NCI-H1694 treated with DMSO at 0.1 percent for 48 hours (cell line): ENCODE data around the gene REM2.

Experiments
- DNase-seq: peaks from one replicate; lab custom pipeline; 2025; lab: John Stamatoyannopoulos, UW

REM2 gene

DNA sequence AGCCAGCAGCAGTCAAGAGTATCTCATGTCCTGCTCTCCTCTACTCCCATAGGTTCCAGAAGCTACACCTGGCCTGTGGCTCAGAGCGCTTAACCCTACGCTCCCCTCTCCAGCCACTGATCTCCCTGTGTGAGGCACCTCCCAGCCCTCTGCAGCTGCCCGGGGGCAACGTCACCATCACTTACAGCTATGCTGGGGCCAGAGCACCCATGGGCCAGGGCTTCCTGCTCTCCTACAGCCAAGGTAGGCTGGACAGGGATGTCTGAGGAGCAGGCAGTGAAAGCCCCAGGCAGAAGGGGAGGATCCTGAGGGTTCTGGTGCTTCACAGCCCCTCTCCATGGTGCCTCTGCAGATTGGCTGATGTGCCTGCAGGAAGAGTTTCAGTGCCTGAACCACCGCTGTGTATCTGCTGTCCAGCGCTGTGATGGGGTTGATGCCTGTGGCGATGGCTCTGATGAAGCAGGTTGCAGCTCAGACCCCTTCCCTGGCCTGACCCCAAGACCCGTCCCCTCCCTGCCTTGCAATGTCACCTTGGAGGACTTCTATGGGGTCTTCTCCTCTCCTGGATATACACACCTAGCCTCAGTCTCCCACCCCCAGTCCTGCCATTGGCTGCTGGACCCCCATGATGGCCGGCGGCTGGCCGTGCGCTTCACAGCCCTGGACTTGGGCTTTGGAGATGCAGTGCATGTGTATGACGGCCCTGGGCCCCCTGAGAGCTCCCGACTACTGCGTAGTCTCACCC is 7.8 kb upstream of the REM2 start:
- DNase-seq = no peak

- DNase-seq = no peak
Observed at GRCh38 chr14:22875748-22876319, 7.2 kb upstream of the REM2 start.

GRCh38 chr14:22877000-22877501 is 6.0 kb upstream of the REM2 start:
- DNase-seq = no peak

GRCh38 chr14:22878271-22879246 is 4.5 kb upstream of the REM2 start:
- DNase-seq = no peak

GRCh38 chr14:22882064-22882463 is 958 bp upstream of the REM2 start:
- no peak for DNase-seq

GRCh38 chr14:22882529-22883172 is 371 bp upstream of the REM2 start:
- peak; percentile 83 for DNase-seq

DNA sequence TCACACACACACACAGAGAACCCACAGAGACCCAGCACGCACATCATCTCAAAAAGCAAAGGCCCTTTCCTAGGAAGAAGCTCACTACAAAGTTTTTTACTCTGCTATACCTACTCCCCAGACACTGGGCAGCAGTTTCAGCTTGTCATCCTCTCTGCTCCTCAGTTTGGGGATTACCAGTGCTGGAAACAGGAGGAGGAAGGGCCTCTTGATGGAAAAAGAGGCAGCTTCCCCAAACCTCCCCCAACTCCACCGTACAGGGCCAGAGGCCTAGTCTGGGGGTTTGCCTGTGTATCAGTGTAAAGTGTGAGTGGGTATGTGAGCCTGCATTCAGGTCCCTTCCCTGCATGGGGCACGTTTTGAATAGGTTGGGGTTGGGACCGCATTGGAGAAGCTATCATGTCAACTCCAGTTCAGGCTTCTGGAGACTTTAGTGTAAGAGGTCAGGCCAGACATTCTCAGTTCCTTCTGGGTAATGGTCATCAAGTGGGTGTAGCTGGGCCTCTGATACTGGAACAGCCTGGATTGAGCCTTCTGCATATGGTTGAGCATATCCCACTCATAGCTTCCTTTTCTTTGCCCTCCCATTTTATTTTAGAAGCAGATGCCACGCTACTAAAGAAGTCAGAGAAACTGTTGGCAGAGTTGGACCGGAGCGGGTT is 1.2 kb downstream of the REM2 start:
- DNase-seq = no peak

- no peak for DNase-seq
Observed at GRCh38 chr14:22884738-22885523, 1.9 kb downstream of the REM2 start.

DNA sequence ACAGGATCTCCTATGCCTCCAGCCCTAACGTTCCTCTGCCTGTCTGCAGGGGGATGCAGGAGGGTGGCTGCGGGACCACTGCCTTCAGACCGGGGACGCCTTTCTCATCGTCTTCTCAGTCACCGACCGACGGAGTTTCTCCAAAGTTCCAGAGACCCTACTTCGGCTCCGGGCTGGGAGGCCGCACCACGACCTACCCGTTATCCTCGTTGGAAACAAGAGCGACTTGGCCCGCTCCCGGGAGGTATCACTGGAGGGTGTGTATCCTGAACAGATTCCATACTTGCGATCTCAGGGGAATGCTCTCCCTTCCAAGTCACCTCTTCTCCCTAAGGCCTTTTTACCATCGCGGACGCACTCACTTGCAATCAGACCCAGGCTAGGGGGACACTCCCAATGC is 3.0 kb downstream of the REM2 start:
- no peak for DNase-seq

DNA sequence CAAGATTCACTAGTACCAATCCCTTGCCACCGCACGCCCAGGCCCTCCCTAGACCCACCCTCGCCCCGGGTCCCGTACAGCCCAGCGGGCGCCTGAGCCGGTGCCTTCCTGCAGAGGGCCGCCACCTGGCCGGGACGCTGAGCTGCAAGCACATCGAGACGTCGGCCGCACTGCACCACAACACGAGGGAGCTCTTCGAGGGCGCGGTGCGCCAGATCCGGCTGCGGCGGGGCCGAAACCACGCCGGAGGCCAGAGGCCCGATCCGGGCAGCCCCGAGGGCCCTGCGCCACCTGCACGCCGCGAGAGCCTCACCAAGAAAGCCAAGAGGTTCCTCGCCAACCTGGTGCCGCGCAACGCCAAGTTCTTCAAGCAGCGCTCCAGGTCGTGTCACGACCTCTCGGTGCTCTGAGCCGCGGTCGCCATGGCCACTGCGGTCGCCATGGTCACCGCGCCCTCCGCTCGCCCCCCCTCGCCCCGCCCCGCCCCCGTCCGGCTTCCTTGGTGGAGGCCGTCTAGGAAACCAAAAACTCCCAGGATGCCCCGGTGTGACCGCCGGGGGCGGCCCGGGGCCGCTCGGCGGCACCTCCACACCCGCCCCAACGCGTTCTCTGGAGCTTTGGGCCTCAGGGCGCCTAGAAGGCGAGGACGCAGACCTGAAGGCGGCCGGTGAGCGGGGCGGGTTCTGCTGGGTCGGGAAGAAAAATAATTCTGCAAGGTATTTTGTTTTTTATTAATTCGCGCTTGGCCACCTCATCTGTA is 3.7 kb downstream of the REM2 start:
- no peak for DNase-seq

DNA sequence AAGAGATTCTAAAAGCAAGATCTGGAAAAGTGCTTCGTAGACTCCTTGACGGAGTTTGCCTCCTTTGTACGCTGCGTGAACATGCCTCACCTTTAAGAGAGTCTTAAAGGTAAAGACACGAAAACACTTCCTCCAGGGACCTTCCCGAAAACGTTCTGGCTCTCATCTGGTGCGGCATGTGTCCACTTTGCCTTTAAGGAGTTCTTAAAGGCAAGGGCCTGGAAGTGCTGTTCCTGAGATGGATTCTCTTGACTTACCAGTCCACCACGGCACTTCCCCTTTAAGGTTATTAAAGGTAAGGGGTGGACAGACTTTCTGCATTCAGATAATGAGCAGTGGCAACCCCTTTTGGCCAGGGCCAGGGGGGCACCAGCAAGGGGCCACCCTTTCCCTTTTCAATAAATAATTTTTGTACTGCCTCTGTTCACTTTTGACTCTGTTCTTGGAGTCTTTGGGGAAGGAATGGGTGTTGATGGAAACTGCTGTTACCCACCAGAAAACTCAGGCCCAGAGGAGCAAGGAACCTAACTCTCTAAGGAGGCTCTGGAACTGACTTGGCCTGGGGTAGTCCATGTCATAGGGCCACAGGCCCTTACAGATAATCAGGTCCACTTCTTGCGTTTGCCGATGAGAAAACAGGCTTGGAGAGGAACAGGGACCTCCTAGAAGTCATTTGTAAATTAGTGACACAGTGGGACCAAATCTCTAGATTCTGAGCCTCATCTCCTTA is 4.4 kb downstream of the REM2 start:
- DNase-seq = no peak

DNA sequence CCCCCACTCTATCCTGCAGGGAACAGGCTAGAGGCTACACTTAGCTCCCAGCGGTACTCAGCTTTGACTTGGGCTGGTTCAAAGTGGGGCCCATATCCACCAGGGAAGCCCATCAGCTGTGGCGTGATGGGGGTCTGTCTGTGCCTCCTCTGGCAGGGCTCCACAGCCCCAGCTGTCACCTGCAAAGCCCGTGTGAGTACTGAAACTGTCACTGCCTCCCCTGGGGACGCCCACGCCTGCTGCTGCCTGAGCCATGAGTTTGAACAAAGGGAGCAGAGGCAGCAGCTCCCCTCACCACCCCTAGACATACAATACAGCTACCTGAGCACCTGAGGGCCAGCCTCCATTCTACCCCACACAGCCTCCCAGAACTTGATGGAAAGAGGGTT is 5.0 kb downstream of the REM2 start:
- DNase-seq = peak; percentile 81

DNA sequence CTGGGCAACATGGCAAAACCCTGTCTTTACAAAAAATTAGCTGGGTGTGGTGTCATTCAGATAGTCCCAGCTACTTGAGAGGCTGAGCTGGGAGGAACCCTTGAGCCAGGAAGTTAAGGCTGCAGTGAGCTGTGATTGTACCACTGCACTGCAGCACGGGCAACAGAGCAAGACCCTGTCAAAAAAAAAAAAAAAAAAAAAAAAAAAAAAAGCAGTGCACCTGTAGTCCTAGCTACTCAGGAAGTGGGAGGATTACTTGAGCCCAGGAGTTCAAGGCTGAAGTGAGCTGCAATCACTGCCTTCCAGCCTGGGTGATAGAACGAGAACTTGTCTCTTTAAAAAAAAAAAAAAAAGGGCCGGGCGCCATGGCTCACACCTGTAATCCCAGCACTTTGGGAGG is 5.6 kb downstream of the REM2 start:
- no peak for DNase-seq

GRCh38 chr14:22890416-22890815 is 7.4 kb downstream of the REM2 start:
- DNase-seq = peak; percentile 73

GRCh38 chr14:22892488-22892887 is 9.5 kb downstream of the REM2 start:
- peak; percentile 26 for DNase-seq

DNA sequence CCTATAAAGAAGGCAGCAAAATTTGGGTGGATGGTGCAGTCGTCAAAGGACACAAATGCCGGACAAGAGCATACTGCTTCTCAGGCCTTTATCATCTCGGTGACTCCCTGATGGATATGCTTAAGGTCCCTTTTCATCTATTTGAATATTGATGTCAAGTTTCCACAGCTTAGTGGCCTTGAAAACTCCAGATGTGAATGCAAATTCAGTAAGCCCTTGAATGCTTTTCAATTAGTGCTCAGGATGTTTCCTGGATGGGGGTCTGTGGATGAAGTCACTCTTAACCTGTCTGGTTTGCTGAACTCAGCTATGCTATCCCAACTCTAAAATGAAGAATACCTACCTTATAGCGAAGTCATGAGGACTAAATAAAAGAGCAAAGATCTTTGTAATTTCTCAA is 10.7 kb downstream of the REM2 start:
- DNase-seq = no peak

GRCh38 chr14:22895402-22895801 is 12.4 kb downstream of the REM2 start:
- DNase-seq = no peak

DNA sequence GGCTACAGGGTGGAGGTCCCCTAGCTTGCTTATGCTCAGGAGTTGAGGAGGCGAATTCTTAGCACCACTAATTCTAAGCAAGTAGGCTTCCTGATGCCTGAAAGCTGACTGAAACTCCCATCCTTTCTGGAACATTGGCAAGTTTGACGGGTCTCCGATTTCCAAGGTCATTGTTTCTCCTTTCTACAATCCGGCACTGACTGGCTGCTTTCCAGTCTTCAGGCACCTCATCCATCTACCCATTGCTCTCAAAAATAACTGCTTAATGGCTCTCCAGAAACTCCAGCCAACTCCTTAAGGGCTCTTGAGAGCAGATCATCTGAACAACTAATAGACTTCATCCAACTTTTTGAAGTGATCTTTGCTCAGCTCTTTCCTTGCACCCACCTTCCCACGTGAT is 13.3 kb downstream of the REM2 start:
- DNase-seq = no peak

DNA sequence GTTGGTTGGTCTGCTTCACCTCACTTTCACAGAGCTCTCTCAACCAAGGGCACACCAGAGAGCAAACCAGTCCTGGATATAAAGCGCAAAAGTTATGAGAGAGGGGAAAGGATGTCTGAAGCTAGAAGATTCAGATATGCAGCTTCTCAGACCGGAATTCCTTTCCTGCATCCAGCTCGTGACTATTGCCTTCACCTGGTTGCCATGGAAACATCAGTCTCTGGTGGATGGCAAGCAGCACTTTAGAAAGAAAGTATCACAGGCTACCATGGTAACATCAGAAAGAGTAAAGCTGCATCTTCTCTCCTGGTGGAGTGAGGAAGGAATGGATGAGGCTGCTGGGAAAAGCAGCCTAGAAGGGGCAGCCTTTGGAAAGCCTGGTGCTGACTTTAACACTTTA is 13.7 kb downstream of the REM2 start:
- DNase-seq = no peak
